HG02884 (cell line): ENCODE results near the gene NR4A1.

Experiments
- ATAC-seq: cut with Tn5 transposase; IDR thresholded peaks from one replicate; pipeline ENCODE4 v1.9.1; 2021; ENCODE audit warnings: mild to moderate bottlenecking, moderate library complexity; ENCODE audit not compliant: unreplicated experiment

The NR4A1 gene

GRCh38 chr12:52018433-52019112, 32.7 kb upstream of the NR4A1 start:
- no peak for ATAC-seq

GRCh38 chr12:52019113-52019770, 32.0 kb upstream of the NR4A1 start:
- no peak for ATAC-seq

- ATAC-seq: peak; percentile 42
Measured at GRCh38 chr12:52020539-52021336, 30.5 kb upstream of the NR4A1 start.

- no peak for ATAC-seq
Measured at GRCh38 chr12:52022841-52023181, 28.4 kb upstream of the NR4A1 start.

GRCh38 chr12:52023182-52023975, 27.9 kb upstream of the NR4A1 start:
- no peak for ATAC-seq

GRCh38 chr12:52023976-52024688, 27.1 kb upstream of the NR4A1 start:
- no peak for ATAC-seq

- no peak for ATAC-seq
Measured at GRCh38 chr12:52024845-52025230, 26.4 kb upstream of the NR4A1 start.

- ATAC-seq: no peak
Measured at GRCh38 chr12:52026263-52026662, 25.0 kb upstream of the NR4A1 start.

GRCh38 chr12:52027085-52027843, 24.0 kb upstream of the NR4A1 start:
- no peak for ATAC-seq

- ATAC-seq: no peak
Measured at GRCh38 chr12:52029685-52030084, 21.6 kb upstream of the NR4A1 start.

- no peak for ATAC-seq
Measured at GRCh38 chr12:52032446-52032803, 18.8 kb upstream of the NR4A1 start.

- ATAC-seq: peak; percentile 94
Measured at GRCh38 chr12:52032804-52033445, 18.3 kb upstream of the NR4A1 start.

- no peak for ATAC-seq
Measured at GRCh38 chr12:52033446-52034140, 17.6 kb upstream of the NR4A1 start.

- ATAC-seq: no peak
Measured at GRCh38 chr12:52035190-52035589, 16.1 kb upstream of the NR4A1 start.

GRCh38 chr12:52035926-52036325, 15.3 kb upstream of the NR4A1 start:
- ATAC-seq: no peak

GRCh38 chr12:52036587-52037171, 14.6 kb upstream of the NR4A1 start:
- ATAC-seq: no peak

- ATAC-seq: no peak
Measured at GRCh38 chr12:52037248-52037861, 13.9 kb upstream of the NR4A1 start.

- ATAC-seq: no peak
Measured at GRCh38 chr12:52038447-52038846, 12.8 kb upstream of the NR4A1 start.
